GM23248 (cell line): ENCODE data around the gene RNFT2.

Source experiments
- EZH2 ChIP-seq: fragments of 200-600 bp; sonication (generic); IDR thresholded peaks from 2 replicates; pipeline ENCODE4 v1.6.1; 2018; ENCODE audit warnings: antibody characterized with exemption, mild to moderate bottlenecking; ENCODE audit not compliant: insufficient read depth, poor library complexity, severe bottlenecking
- EZH2phosphoT487 ChIP-seq: fragments of 200-600 bp; sonication (generic); IDR thresholded peaks from 2 replicates; pipeline ENCODE4 v1.6.1; 2018; ENCODE audit warnings: antibody characterized with exemption, moderate library complexity, mild to moderate bottlenecking, low read depth; ENCODE audit not compliant: insufficient read depth

GRCh38 chr12:116879509-116880212 lies 141.5 kb downstream of the RNFT2 start:
- TF ChIP-seq EZH2phosphoT487 (no peak), EZH2 (peak; percentile 6)
